IPS-18c (cell line): ENCODE data around the gene PRR30.

Source experiments
- H3K4me3 ChIP-seq: 2 replicates; pipeline ENCODE4 v1.7.0; 2013; ENCODE audit warnings: low read depth, mild to moderate bottlenecking, low read length, moderate library complexity; ENCODE audit not compliant: insufficient read depth
- H3K9me3 ChIP-seq: one replicate; pipeline ENCODE4 v1.6.1; 2013; ENCODE audit warnings: mild to moderate bottlenecking, low read length, moderate library complexity; ENCODE audit not compliant: control insufficient read depth, insufficient read depth

PRR30 gene

GRCh38 chr2:27093430-27094352, 45.5 kb downstream of the PRR30 start:
- no peak overlapping the region for H3K4me3 ChIP-seq
- no peaks in the 10 kb centered on the region for H3K9me3 ChIP-seq

DNA sequence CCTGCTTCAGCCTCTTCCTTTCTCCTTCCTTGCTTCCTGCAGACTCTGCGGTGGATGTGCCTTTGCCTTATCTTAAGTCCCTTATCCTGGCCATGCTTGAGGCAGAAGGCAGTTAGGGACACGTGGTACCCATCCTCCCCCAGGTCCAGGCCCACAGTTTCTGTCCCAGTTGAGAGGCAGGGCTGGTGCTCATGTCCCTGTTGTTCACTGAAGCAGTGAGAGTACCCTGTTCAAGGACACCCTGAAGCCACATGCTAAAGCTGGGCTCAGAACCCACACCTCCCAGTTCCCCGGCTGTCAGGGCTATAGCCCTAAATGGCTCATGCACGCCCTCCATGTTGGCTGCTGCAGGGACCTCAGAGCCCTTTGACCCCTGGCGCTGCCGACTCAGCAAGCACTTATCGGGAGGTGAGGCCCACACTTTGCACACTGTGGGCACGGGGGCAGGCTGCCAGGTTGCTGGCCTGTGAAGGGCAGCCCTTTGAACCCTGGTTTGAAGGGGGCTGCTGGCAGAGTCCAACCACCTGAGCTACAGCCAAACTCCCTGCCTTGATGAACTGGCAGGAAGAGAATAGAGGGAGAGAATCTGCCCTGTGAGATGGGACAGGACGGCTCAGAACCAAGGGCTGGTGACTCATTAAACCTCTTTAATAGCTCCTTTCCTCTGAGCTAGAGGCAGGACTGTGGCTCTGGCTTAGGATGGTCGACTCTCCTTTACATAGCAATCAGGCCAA, 46.3 kb downstream of the PRR30 start:
- H3K4me3 ChIP-seq = no peak overlapping the region
- H3K9me3 ChIP-seq = no peaks in the 10 kb centered on the region

DNA sequence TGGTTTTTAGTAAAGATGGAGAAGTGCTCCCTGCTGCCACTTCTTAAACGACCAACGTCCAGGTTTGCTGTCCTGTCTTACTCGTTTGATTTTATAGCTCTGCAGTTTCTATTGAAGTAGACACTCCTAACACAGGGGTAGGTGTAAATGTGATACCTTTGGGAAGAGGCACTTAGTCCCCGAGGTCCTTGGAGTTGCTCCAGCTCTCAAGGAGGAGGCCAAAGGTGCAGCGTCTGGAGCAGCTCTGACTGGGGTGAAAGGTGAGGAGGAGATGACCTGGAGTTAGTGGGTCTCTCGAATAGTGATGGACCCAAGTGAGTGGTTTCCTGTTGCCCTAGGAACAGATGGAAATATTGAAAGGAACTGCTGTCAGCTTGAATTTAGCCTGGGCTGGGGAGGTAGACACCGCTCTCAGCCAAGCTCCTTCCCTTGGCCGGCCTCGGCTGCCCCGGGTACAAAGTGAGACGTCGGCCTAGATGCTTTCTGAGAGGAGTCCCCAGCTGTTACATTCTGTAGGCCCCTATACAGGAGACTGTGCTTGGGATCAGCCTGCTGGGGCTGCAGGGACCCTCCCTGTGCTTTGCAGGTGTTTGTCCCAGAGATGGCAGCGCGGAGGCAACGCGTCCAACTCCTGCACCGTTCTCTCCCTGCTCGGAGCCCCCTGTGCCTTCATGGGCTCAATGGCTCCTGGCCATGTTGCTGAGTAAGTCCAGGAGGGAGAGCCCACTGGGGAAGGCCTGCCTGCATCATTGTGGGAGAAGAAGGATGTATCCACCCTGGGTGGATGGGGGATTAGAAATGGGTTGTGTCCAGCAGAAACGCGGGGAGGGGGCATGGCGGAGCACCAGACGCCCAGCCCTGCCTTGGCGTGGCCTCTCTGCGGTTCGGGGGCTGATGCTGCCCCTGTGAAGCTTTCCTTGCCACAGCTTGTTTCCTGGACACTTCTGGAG, 47.2 kb downstream of the PRR30 start:
- H3K9me3 ChIP-seq = no peaks in the 10 kb centered on the region
- no peak overlapping the region for H3K4me3 ChIP-seq

- Histone ChIP-seq H3K4me3 (no peak overlapping the region), H3K9me3 (no peaks in the 10 kb centered on the region)
These were observed 49.9 kb downstream of the PRR30 start for GRCh38 chr2:27089111-27089954.

DNA sequence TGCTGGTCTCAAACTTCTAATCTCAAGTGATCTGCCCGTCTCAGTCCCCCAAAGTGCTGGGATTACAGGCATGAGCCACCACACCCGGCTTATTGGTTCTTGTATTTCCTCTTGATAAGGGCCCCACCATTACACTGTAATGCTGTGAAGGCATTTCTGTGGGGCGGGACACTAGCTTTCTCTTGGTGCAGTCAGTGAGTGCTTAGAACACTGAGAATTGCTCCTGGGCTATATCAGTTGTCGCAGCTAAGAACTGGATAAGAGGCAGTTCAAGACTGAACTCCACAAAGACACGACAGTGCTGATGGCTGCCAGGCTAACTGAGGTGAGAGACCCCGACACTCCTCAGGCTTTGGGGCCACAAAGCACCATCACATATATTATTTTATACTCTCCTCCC, 50.6 kb downstream of the PRR30 start:
- Histone ChIP-seq H3K9me3 (no peaks in the 10 kb centered on the region), H3K4me3 (no peak overlapping the region)

DNA sequence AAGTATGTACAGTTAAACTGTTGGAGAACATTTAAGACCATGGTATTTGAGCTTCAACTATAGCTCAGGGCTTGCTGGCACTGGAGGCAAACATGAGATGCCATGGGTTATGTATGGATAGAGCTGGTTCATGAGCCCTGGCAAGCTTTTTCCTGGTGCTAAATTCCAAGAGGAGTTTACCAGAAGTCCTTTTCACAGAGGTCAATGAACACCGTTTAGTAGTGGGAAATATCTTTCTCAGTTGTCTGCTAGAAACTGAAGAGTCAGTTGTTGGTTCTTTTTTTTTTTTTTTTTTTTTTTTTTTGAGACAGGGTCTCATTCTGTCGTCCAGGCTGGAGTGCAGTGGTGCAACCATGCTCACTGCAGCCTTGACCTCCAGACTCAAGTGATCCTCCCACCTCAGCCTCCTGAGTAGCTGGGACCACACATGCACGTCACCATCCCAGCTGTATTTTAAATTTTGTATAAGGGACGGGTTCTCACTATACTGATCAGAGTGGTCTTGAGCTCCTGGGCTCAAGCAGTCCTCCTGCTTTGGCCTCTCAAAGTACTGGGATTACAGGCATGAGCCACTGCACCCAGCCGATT, 51.3 kb downstream of the PRR30 start:
- Histone ChIP-seq H3K4me3 (no peak overlapping the region), H3K9me3 (no peaks in the 10 kb centered on the region)
